Stimulated activated naive CD4-positive, alpha-beta T cell treated with Interleukin-2 at 50 U/mL for 16 hours (primary cell): Measurements from ENCODE around the gene ABHD1.
"Not testable (repeated sequence)": the region's sequence is repeated elsewhere in the genome, so short reads cannot be mapped to it uniquely, and the experiment has no call there.

ENCODE experiments used
- DNase-seq: peaks from one replicate; lab custom pipeline; 2025; lab: John Stamatoyannopoulos, UW

ABHD1 gene

GRCh38 chr2:27170581-27171337 is 47.1 kb downstream of the ABHD1 start:
- DNase-seq, result no peak

GRCh38 chr2:27171351-27171848 is 47.8 kb downstream of the ABHD1 start:
- DNase-seq, result no peak

- no peak for DNase-seq
Observed at GRCh38 chr2:27174638-27175037, 51.0 kb downstream of the ABHD1 start.

DNA sequence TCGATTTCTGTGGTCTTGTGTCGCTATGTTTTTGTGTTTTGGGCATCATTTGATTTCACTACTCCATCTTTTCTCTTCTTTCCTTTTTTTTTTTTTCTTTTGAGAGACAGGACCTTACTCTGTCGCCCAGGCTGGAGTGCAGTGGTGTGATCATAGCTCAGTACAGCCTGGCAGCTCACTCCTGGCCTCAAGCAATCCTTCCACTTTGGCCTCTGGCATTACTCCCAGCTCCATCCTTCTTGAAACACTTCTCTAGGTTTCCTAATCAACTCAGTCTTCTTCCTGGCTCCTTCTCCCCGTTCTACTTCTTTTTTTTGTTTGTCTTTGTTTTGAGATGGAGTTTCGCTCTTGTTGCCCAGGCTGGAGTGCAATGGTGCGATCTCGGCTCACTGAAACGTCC is 51.7 kb downstream of the ABHD1 start:
- no peak for DNase-seq

DNA sequence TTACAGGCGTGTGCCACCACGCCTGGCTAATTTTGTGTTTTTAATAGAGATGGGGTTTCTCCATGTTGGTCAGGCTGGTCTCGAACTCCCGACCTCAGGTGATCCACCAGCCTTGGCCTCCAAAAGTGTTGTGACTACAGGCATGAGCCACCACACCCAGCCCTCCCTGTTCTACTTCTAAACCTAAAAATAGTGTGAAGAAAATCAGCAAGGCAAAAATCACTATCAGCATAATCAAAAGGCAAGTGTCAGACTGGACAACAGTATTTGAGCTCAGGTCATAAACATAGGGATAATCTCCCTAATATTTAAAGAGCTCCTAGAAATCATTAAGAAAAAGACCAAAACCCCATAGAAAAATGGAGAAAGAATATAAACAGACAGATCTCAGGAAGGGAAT is 52.2 kb downstream of the ABHD1 start:
- not testable (repeated sequence) for DNase-seq

DNA sequence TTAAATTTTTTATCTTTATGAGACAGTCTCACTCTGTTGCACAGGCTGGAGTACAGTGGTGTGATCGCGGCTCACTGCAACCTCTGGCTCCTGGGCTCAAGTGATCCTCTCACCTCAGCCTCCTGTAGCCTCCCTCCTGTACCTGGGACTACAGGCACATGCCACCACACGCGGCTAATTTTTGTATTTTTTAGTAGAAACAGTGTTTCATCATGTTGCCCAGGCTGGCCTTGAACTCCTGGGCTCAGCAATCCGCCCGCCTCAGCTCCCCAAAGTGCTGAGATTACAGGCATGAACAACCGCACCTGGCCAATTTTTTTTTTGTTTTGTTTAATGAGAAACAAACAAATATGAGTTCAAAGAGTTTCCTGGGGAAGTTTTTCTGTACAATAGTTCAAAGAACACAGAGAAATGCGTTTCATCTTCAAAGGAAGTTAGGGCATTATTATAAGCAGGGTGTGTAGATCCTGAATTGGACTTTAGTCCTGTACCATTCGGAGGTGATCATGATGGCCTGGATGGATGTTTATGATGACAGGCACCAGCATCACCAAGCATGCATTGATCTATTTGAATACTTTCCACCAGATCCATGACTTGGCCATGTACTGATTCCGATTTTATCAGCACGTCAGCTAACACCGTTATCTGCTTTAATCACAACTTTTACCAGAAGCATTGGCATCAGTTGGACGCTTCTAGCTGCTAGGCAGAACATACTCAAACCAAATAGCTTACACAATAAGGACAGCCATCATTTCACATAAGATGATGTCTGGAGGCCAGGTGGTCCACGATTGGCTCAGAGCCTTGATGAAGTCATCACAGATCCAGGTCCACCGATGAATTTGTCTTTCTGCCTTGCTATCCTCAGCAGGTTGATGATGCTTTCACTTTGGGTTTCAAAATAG is 54.1 kb downstream of the ABHD1 start:
- DNase-seq, result no peak

GRCh38 chr2:27178469-27178868 is 54.9 kb downstream of the ABHD1 start:
- no peak for DNase-seq

- no peak for DNase-seq
Observed at GRCh38 chr2:27179344-27180000, 55.9 kb downstream of the ABHD1 start.
